GM23338 (cell line): ENCODE results near the gene TCAF1. TPM values are rescaled to one million over a fixed set of nuclear protein-coding genes. Genes with fewer than 3 reads are reported as not detected.

Source experiments
- ATAC-seq: fragments of 200-7000 bp; cut with Tn5 transposase; 3 replicates; pipeline ENCODE4 v1.9.1; 2020
- DNase-seq: peaks from one replicate; pipeline ENCODE4 v3.0.0-alpha.2; 2015; ENCODE audit warnings: low spot score
- H2AFZ ChIP-seq: fragments of 200-600 bp; sonication (generic); 2 replicates; pipeline ENCODE4 v1.8.0; 2016; ENCODE audit warnings: antibody characterized with exemption, mild to moderate bottlenecking, moderate library complexity
- H3F3A ChIP-seq: fragments of 200-600 bp; sonication (generic); replicated peaks from 2 replicates; pipeline ENCODE4 v1.8.0; 2017; ENCODE audit warnings: antibody characterized with exemption, mixed run types, low read depth
- H3K27ac ChIP-seq: fragments of 200-600 bp; sonication (generic); 2 replicates; pipeline ENCODE4 v1.6.1; 2016; ENCODE audit warnings: low read depth
- H3K27me3 ChIP-seq: fragments of 200-600 bp; sonication (generic); 2 replicates; pipeline ENCODE4 v1.8.0; 2016; ENCODE audit warnings: mild to moderate bottlenecking, mixed run types, moderate library complexity; ENCODE audit not compliant: insufficient read depth
- H3K36me3 ChIP-seq: fragments of 200-600 bp; sonication (generic); 2 replicates; pipeline ENCODE4 v1.8.0; 2016; ENCODE audit warnings: mild to moderate bottlenecking; ENCODE audit not compliant: insufficient read depth
- H3K4me1 ChIP-seq: fragments of 200-600 bp; sonication (generic); 2 replicates; pipeline ENCODE4 v1.8.0; 2016; ENCODE audit warnings: mild to moderate bottlenecking, moderate library complexity; ENCODE audit not compliant: insufficient read depth
- H3K4me2 ChIP-seq: fragments of 200-600 bp; sonication (generic); 2 replicates; pipeline ENCODE4 v1.7.1; 2017; ENCODE audit warnings: mixed run types
- H3K4me3 ChIP-seq: fragments of 200-600 bp; sonication (generic); 2 replicates; pipeline ENCODE4 v1.6.1; 2016; ENCODE audit warnings: mixed run types
- H3K79me2 ChIP-seq: fragments of 200-600 bp; sonication (generic); replicated peaks from 2 replicates; pipeline ENCODE4 v1.8.0; 2017; ENCODE audit warnings: mild to moderate bottlenecking; ENCODE audit not compliant: insufficient read depth
- H3K9me2 ChIP-seq: fragments of 200-600 bp; sonication (generic); 2 replicates; pipeline ENCODE4 v1.8.0; 2017; ENCODE audit not compliant: insufficient read depth
- H4K20me1 ChIP-seq: fragments of 200-600 bp; sonication (generic); replicated peaks from 2 replicates; pipeline ENCODE4 v1.8.0; 2017; ENCODE audit warnings: mild to moderate bottlenecking; ENCODE audit not compliant: insufficient read depth
- H3K27ac Mint-ChIP-seq: 2 replicates; pipeline ENCODE4 v1.8.0; 2020; ENCODE audit warnings: inconsistent platforms, mild to moderate bottlenecking, moderate library complexity, mixed read lengths
- H3K27me3 Mint-ChIP-seq: 3 replicates; pipeline ENCODE4 v1.8.0; 2022; ENCODE audit warnings: low read depth, mild to moderate bottlenecking, moderate library complexity, mixed read lengths, inconsistent platforms; ENCODE audit not compliant: insufficient read depth, poor library complexity
- H3K36me3 Mint-ChIP-seq: 3 replicates; pipeline ENCODE4 v1.8.0; 2021; ENCODE audit warnings: low read depth, mild to moderate bottlenecking, inconsistent platforms, moderate library complexity, mixed read lengths
- H3K4me1 Mint-ChIP-seq: 3 replicates; pipeline ENCODE4 v1.8.0; 2020; ENCODE audit warnings: mild to moderate bottlenecking, inconsistent platforms, mixed read lengths
- H3K4me3 Mint-ChIP-seq: 3 replicates; pipeline ENCODE4 v1.8.0; 2021; ENCODE audit warnings: moderate library complexity, mild to moderate bottlenecking, inconsistent platforms, mixed read lengths
- H3K9me3 Mint-ChIP-seq: 3 replicates; pipeline ENCODE4 v1.8.0; 2020; ENCODE audit warnings: moderate library complexity, mild to moderate bottlenecking, inconsistent platforms, mixed read lengths
- CTCF ChIP-seq, 2 experiments: fragments of 200-600 bp in 1 of 2; sonication (generic) in 1 of 2; conservative IDR thresholded peaks; 2 replicates each; pipeline versions ENCODE4 v1.5.1 to v1.6.1; 2016 to 2017; ENCODE audit warnings: antibody characterized with exemption in 2 of 2, low read depth in 2 of 2, mild to moderate bottlenecking in 2 of 2, moderate library complexity in 1 of 2
- EZH2 ChIP-seq: fragments of 200-600 bp; sonication (generic); IDR thresholded peaks from one replicate; pipeline ENCODE4 v1.8.0; 2017; ENCODE audit warnings: antibody characterized with exemption, mild to moderate bottlenecking, low read depth; ENCODE audit not compliant: unreplicated experiment
- EZH2phosphoT487 ChIP-seq: fragments of 200-600 bp; sonication (generic); IDR thresholded peaks from one replicate; pipeline ENCODE4 v1.8.1; 2018; ENCODE audit warnings: antibody characterized with exemption; ENCODE audit not compliant: unreplicated experiment
- JUNB ChIP-seq: IDR thresholded peaks from one replicate; pipeline ENCODE4 v1.6.1; 2016; ENCODE audit warnings: antibody characterized with exemption; ENCODE audit not compliant: unreplicated experiment
- NANOG ChIP-seq: IDR thresholded peaks from 2 replicates; pipeline ENCODE4 v1.6.1; 2016; ENCODE audit warnings: antibody characterized with exemption, borderline replicate concordance
- POLR2AphosphoS5 ChIP-seq: IDR thresholded peaks from 2 replicates; pipeline ENCODE4 v1.6.1; 2016; ENCODE audit warnings: antibody characterized with exemption, low read depth
- REST ChIP-seq: IDR thresholded peaks from one replicate; pipeline ENCODE4 v1.6.1; 2018; ENCODE audit warnings: antibody characterized with exemption; ENCODE audit not compliant: unreplicated experiment
- STAT1 ChIP-seq: IDR thresholded peaks from one replicate; pipeline ENCODE4 v1.6.1; 2016; ENCODE audit warnings: antibody characterized with exemption; ENCODE audit not compliant: unreplicated experiment
- ZNF114 ChIP-seq: fragments of 250-450 bp; sonication (Bioruptor Pico); IDR thresholded peaks from 2 replicates; pipeline ENCODE4 v1.5.0; 2020; ENCODE audit warnings: mild to moderate bottlenecking, moderate library complexity
- ZNF331 ChIP-seq: fragments of 250-450 bp; sonication (Bioruptor Pico); IDR thresholded peaks from 2 replicates; pipeline ENCODE4 v1.5.0; 2020; ENCODE audit warnings: low read depth, mild to moderate bottlenecking, moderate library complexity
- polyA plus RNA-seq: library from polyadenylated mRNA; unstranded; fragments of >200 nt; fragmentation: Nextera tagmentation; extraction: Ambion mirVana; gene quantifications from 2 replicates; pipeline ENCODE4 v1.2.1, GENCODE V29; 2016
- total RNA-seq: library from RNA; depleted of rRNA; stranded (reverse); fragments of >200 nt; shearing (Covaris generic); gene quantifications from 2 replicates; pipeline ENCODE4 v1.2.3, GENCODE V29; 2014
- TF ChIP-seq, protein P1 (sequence below): IDR thresholded peaks from 2 replicates; pipeline ENCODE4 v1.6.1; 2016; ENCODE audit warnings: antibody characterized with exemption
- TF ChIP-seq, protein P2 (sequence below): fragments of 250-450 bp; sonication (Bioruptor Pico); IDR thresholded peaks from 2 replicates; pipeline ENCODE4 v1.5.0; 2020; ENCODE audit warnings: mild to moderate bottlenecking, moderate library complexity

Gene TCAF1
- total and polyA plus RNA-seq, 2 experiments from 2014 or later: 15.5 to 31.3 TPM

GRCh38 chr7:143945423-143945822 is 43.4 kb upstream of the TCAF1 start:
- H3F3A ChIP-seq: no peaks in the 10 kb centered on the region
- H3K4me1 ChIP-seq: no peaks in the 10 kb centered on the region
- DNase-seq (no peak), ATAC-seq (no peak)
- no peak overlapping the region for H3K27ac ChIP-seq
- H3K4me1 Mint-ChIP-seq: no peaks in the 10 kb centered on the region
- no peaks in the 10 kb centered on the region for H3K36me3 ChIP-seq
- H4K20me1 ChIP-seq: no peaks in the 10 kb centered on the region
- no peak overlapping the region for H3K4me3 ChIP-seq
- no peaks in the 10 kb centered on the region for H3K27me3 Mint-ChIP-seq
- no peaks in the 10 kb centered on the region for H3K9me2 ChIP-seq
- no peak overlapping the region for H2AFZ ChIP-seq
- H3K9me3 Mint-ChIP-seq: no peaks in the 10 kb centered on the region; the same call in 1 of the 3 replicates
- no peaks in the 10 kb centered on the region for H3K27me3 ChIP-seq
- no peaks in the 10 kb centered on the region for H3K79me2 ChIP-seq
- TF ChIP-seq, protein P1, sequence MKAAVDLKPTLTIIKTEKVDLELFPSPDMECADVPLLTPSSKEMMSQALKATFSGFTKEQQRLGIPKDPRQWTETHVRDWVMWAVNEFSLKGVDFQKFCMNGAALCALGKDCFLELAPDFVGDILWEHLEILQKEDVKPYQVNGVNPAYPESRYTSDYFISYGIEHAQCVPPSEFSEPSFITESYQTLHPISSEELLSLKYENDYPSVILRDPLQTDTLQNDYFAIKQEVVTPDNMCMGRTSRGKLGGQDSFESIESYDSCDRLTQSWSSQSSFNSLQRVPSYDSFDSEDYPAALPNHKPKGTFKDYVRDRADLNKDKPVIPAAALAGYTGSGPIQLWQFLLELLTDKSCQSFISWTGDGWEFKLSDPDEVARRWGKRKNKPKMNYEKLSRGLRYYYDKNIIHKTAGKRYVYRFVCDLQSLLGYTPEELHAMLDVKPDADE: no peak
- TF ChIP-seq EZH2: no peak
- no peak for TF ChIP-seq ZNF331 (CRISPR knock-in tag)
- TF ChIP-seq ZNF114 (CRISPR knock-in tag): no peak
- TF ChIP-seq EZH2phosphoT487: no peak
- no peak for TF ChIP-seq STAT1
- TF ChIP-seq NANOG: no peak
- no peak for TF ChIP-seq POLR2AphosphoS5
- TF ChIP-seq, protein P2, sequence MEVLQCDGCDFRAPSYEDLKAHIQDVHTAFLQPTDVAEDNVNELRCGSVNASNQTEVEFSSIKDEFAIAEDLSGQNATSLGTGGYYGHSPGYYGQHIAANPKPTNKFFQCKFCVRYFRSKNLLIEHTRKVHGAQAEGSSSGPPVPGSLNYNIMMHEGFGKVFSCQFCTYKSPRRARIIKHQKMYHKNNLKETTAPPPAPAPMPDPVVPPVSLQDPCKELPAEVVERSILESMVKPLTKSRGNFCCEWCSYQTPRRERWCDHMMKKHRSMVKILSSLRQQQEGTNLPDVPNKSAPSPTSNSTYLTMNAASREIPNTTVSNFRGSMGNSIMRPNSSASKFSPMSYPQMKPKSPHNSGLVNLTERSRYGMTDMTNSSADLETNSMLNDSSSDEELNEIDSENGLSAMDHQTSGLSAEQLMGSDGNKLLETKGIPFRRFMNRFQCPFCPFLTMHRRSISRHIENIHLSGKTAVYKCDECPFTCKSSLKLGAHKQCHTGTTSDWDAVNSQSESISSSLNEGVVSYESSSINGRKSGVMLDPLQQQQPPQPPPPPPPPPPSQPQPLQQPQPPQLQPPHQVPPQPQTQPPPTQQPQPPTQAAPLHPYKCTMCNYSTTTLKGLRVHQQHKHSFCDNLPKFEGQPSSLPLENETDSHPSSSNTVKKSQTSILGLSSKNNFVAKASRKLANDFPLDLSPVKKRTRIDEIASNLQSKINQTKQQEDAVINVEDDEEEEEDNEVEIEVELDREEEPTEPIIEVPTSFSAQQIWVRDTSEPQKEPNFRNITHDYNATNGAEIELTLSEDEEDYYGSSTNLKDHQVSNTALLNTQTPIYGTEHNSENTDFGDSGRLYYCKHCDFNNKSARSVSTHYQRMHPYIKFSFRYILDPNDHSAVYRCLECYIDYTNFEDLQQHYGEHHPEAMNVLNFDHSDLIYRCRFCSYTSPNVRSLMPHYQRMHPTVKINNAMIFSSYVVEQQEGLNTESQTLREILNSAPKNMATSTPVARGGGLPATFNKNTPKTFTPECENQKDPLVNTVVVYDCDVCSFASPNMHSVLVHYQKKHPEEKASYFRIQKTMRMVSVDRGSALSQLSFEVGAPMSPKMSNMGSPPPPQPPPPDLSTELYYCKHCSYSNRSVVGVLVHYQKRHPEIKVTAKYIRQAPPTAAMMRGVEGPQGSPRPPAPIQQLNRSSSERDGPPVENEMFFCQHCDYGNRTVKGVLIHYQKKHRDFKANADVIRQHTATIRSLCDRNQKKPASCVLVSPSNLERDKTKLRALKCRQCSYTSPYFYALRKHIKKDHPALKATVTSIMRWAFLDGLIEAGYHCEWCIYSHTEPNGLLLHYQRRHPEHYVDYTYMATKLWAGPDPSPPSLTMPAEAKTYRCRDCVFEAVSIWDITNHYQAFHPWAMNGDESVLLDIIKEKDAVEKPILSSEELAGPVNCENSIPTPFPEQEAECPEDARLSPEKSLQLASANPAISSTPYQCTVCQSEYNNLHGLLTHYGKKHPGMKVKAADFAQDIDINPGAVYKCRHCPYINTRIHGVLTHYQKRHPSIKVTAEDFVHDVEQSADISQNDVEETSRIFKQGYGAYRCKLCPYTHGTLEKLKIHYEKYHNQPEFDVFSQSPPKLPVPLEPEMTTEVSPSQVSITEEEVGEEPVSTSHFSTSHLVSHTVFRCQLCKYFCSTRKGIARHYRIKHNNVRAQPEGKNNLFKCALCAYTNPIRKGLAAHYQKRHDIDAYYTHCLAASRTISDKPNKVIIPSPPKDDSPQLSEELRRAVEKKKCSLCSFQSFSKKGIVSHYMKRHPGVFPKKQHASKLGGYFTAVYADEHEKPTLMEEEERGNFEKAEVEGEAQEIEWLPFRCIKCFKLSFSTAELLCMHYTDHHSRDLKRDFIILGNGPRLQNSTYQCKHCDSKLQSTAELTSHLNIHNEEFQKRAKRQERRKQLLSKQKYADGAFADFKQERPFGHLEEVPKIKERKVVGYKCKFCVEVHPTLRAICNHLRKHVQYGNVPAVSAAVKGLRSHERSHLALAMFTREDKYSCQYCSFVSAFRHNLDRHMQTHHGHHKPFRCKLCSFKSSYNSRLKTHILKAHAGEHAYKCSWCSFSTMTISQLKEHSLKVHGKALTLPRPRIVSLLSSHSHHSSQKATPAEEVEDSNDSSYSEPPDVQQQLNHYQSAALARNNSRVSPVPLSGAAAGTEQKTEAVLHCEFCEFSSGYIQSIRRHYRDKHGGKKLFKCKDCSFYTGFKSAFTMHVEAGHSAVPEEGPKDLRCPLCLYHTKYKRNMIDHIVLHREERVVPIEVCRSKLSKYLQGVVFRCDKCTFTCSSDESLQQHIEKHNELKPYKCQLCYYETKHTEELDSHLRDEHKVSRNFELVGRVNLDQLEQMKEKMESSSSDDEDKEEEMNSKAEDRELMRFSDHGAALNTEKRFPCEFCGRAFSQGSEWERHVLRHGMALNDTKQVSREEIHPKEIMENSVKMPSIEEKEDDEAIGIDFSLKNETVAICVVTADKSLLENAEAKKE: no peak
- no peak for TF ChIP-seq CTCF (conservative IDR thresholded peaks at IDR 0.05; ENCODE audit: low read depth in 2 of 2)
- no peak for TF ChIP-seq REST
- no peak for TF ChIP-seq JUNB
- no peak overlapping the region for H3K4me2 ChIP-seq
- H3K4me3 Mint-ChIP-seq: no peak overlapping the region
- H3K36me3 Mint-ChIP-seq: no peaks in the 10 kb centered on the region
- H3K27ac Mint-ChIP-seq: no peak overlapping the region
